Smooth muscle cell of the brain vasculature (primary cell): ENCODE data around the gene TOPBP1.
"Not testable (repeated sequence)": the region's sequence is repeated elsewhere in the genome, so short reads cannot be mapped to it uniquely, and the experiment has no call there.

Experiments used
- DNase-seq: peaks from one replicate; pipeline ENCODE4 v3.0.0-alpha.2; 2012; ENCODE audit warnings: low read depth, low spot score

Gene TOPBP1

GRCh38 chr3:133572158-133573053 lies 89.3 kb downstream of the TOPBP1 start:
- DNase-seq, result no peak

GRCh38 chr3:133570937-133571320 lies 90.8 kb downstream of the TOPBP1 start:
- no peak for DNase-seq

DNA sequence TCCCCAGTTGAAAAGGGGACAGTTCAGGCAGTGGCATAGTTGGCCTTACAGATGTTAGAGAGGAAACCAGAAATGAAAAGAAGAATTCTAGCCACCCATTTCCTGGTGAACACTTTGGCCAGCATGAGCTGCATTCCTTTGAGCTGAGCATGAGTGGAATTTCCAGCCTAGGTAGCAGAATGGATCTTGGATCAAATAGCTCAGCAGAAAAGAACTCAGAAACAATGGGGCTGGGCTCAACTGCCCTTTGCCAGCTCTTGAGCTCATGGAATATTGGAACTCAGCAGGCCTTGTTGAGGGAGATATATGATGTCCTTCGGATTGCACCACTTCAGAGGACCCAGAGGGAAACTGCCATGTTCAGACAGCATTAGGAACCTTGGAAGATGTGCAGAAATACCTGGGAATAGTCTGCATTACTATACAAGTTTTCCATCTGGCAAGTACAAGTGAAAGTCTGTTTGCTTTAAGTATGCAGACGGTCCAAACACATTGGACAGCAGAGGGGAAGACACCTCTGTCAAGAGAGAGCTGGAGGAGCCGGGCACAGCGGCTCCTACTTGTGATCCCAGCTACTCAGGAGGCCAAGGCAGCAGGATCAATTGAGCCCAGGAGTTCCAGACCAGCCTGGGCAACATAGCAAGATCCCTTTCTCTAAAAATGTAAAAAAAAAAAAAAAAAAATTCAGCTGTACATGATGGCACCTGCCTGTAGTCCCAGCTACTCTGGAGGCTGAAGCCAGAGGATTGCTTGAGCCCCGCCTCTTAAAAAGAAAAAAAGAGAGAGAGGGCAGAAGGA lies 91.4 kb downstream of the TOPBP1 start:
- no peak for DNase-seq

DNA sequence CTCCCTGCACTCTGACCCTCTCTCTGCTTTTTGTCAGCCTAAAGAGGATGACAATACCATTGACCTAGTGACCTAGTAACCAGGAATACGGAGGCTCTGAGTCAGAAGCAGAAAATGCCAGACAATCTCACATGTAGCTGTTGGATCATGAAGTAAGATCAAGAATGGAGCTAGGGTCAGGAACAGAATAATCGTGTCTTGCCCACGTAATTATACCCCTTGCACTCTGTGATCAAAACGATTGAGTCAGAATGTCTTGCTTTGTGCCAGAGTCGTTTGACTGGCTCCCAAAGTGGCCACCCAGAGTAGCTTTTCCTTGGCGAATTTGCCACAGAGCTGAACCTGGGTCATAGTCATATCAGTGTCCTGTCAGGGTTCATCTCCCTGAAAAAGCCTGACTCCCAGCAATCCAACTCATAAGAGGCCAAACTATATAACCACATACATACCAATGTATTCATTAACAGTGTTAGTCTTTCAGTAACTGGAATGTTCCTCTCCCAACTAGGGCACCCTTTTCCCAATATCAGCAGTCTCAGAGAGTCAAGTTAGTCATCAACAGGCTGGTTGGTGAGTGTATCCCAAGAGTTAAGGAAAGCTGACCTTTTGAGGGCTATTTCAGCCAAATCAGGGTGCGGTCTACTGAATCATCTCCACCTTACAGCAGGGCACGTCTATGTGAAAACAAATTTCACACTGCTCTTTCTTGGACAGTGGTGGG lies 93.3 kb downstream of the TOPBP1 start:
- no peak for DNase-seq

GRCh38 chr3:133563816-133564215 lies 97.9 kb downstream of the TOPBP1 start:
- no peak for DNase-seq

DNA sequence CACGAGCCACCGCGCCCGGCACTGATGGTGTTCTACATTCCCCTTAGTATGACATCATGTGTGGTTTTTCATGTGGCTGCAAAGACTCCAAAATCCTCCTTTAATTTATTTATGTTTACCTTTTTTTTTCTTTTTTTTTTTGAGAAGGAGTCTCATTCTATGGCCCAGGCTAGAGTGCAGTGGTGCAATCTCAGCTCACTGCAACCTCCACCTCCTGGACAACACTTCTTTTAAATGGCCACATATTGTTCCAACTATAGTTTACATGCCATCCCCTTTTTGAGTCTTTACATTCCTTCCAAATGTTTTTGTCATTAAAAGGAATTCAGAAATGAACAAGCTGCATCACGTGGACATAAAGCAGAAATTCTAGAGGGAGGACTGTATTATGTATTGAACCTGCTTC lies 98.6 kb downstream of the TOPBP1 start:
- no peak for DNase-seq

DNA sequence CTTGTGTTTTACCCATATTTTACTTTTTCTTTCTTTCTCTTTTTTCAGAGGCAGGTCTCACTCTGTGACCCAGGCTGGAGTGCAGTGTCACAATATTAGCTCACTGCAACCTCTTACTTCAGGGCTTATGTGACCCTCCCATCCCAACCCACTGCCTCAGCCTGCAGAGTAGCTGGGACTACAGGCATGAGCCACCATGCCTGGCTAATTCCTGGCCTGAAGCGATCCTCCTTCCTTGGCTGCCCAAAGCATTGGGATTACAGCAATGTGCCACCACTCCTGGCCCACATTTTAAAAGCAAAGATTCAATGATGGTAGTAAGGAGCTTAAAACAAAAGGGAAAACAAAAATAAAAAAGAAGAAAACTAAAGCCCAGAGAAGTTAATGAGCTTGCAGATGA lies 99.4 kb downstream of the TOPBP1 start:
- no peak for DNase-seq

- DNase-seq, result no peak
Observed at GRCh38 chr3:133561679-133562078, 100.1 kb downstream of the TOPBP1 start.

DNA sequence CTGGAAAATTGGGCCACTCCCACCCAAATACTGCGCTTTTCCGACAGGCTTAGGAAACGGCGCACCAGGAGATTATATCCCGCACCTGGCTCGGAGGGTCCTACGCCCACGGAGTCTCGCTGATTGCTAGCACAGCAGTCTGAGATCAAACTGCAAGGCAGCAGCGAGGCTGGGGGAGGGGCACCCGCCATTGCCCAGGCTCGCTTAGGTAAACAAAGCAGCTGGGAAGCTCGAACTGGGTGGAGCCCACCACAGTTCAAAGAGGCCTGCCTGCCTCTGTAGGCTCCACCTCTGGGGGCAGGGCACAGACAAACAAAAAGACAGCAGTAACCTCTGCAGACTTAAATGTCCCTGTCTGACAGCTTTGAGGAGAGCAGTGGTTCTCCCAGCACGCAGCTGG lies 110.2 kb downstream of the TOPBP1 start:
- not testable (repeated sequence) for DNase-seq
